NB4 (cell line): ENCODE data around the gene AHCTF1.

Source experiments
- POLR2A ChIP-seq: IDR thresholded peaks from 2 replicates; pipeline ENCODE4 v1.6.1; 2011; ENCODE audit warnings: mild to moderate bottlenecking; ENCODE audit not compliant: insufficient read length; ENCODE audit errors: extremely low read depth
- TF ChIP-seq, protein P1 (sequence below): IDR thresholded peaks from one replicate; pipeline ENCODE4 v1.5.1; 2012; ENCODE audit warnings: low read depth, low read length

- no peak for TF ChIP-seq POLR2A
- TF ChIP-seq, protein P1, sequence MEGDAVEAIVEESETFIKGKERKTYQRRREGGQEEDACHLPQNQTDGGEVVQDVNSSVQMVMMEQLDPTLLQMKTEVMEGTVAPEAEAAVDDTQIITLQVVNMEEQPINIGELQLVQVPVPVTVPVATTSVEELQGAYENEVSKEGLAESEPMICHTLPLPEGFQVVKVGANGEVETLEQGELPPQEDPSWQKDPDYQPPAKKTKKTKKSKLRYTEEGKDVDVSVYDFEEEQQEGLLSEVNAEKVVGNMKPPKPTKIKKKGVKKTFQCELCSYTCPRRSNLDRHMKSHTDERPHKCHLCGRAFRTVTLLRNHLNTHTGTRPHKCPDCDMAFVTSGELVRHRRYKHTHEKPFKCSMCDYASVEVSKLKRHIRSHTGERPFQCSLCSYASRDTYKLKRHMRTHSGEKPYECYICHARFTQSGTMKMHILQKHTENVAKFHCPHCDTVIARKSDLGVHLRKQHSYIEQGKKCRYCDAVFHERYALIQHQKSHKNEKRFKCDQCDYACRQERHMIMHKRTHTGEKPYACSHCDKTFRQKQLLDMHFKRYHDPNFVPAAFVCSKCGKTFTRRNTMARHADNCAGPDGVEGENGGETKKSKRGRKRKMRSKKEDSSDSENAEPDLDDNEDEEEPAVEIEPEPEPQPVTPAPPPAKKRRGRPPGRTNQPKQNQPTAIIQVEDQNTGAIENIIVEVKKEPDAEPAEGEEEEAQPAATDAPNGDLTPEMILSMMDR = no peak
Observed at GRCh38 chr1:246954126-246954525, 22.4 kb upstream of the AHCTF1 start.
